Panc1 (cell line): ENCODE data around the gene AATK.

Source experiments
- CTCF ChIP-seq: fragments of 450-650 bp; IDR thresholded peaks from 2 replicates; pipeline ENCODE4 v1.5.1; 2017; ENCODE audit warnings: mild to moderate bottlenecking
- POLR2AphosphoS5 ChIP-seq: IDR thresholded peaks from 2 replicates; pipeline ENCODE4 v1.6.1; 2012; ENCODE audit warnings: mild to moderate bottlenecking, low read depth, low read length, moderate library complexity
- REST ChIP-seq, 2 experiments: IDR thresholded peaks; 2 replicates each; pipeline ENCODE4 v1.6.1; 2011 to 2012; ENCODE audit warnings: low read depth in 2 of 2, control low read depth in 1 of 2, low read length in 1 of 2, mild to moderate bottlenecking in 1 of 2, moderate library complexity in 1 of 2; ENCODE audit not compliant: insufficient read depth in 1 of 2
- SIN3A ChIP-seq: IDR thresholded peaks from 2 replicates; pipeline ENCODE4 v1.6.1; 2012; ENCODE audit warnings: low read depth, mild to moderate bottlenecking, low read length, moderate library complexity, borderline replicate concordance; ENCODE audit not compliant: insufficient read depth

- TF ChIP-seq CTCF (no peak), POLR2AphosphoS5 (no peak), REST (IDR thresholded peaks at IDR 0.05; ENCODE audit: insufficient read depth in 1 of 2, low read depth in 2 of 2, low read length in 1 of 2) (no peak), SIN3A (no peak)
Observed at GRCh38 chr17:81152288-81152828, 13.7 kb downstream of the AATK start.
